GM12872 (cell line): Measurements from ENCODE around the gene DOCK1.

Experiments used
- CTCF ChIP-seq: IDR thresholded peaks from 3 replicates; pipeline ENCODE4 v1.5.1; 2011; ENCODE audit warnings: low read depth, mild to moderate bottlenecking, low read length, moderate library complexity; ENCODE audit not compliant: insufficient read depth

The DOCK1 gene

GRCh38 chr10:127028556-127028955 is 123.3 kb downstream of the DOCK1 start:
- no peak for TF ChIP-seq CTCF

GRCh38 chr10:127029061-127029460 is 123.8 kb downstream of the DOCK1 start:
- TF ChIP-seq CTCF, result no peak

GRCh38 chr10:127033216-127034033 is 128.2 kb downstream of the DOCK1 start:
- no peak for TF ChIP-seq CTCF

GRCh38 chr10:127034034-127034633 is 128.9 kb downstream of the DOCK1 start:
- no peak for TF ChIP-seq CTCF

GRCh38 chr10:127034790-127035189 is 129.6 kb downstream of the DOCK1 start:
- no peak for TF ChIP-seq CTCF

- no peak for TF ChIP-seq CTCF
Observed at GRCh38 chr10:127035827-127036226, 130.6 kb downstream of the DOCK1 start.

- no peak for TF ChIP-seq CTCF
Observed at GRCh38 chr10:127036987-127037386, 131.8 kb downstream of the DOCK1 start.
